Medulla oblongata (tissue), 1 donor: ENCODE results near the gene MEN1.
A peak's percentile ranks its signal among the peaks of the same experiment; 100 is the strongest.

ENCODE experiments used
- DNase-seq: peaks from one replicate; pipeline ENCODE4 v3.0.0-alpha.2; 2015; ENCODE audit errors: extremely low spot score

Gene MEN1

GRCh38 chr11:64762674-64763525, 47.5 kb downstream of the MEN1 start:
- peak; percentile 75 for DNase-seq

GRCh38 chr11:64762277-64762673, 48.1 kb downstream of the MEN1 start:
- peak; percentile 59 for DNase-seq

DNA sequence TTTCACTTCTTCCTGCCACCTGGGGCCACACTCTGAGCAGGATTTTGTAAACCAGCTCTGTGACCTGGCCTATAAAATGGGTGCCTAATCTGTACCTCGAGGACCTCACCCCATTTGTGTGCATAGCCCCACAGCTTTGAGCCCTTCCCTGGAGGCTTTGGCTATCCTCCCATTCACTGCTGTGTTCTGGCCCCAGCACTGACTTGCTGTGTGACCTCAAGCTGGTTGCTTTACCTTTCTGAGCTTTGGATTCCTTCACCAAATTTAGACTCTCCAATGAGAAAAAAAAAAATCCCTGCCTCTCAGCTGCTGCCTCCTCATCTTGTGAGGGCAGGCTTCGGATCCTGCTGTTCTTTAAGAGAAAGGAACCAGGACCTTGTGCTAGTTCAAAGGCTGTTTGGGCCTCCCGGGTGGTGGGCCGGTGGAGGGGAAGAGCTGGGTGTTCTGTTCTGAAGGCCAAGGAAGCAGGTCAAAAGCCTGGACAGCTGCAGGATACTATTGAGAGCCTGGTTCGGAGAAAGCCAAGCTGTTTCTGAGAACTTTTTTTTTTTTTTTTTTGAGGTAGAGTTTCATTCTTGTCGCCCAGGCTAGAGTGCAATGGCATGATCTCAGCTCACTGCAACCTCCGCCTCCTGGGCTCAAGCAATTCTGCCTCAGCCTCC, 49.5 kb downstream of the MEN1 start:
- DNase-seq: no peak

DNA sequence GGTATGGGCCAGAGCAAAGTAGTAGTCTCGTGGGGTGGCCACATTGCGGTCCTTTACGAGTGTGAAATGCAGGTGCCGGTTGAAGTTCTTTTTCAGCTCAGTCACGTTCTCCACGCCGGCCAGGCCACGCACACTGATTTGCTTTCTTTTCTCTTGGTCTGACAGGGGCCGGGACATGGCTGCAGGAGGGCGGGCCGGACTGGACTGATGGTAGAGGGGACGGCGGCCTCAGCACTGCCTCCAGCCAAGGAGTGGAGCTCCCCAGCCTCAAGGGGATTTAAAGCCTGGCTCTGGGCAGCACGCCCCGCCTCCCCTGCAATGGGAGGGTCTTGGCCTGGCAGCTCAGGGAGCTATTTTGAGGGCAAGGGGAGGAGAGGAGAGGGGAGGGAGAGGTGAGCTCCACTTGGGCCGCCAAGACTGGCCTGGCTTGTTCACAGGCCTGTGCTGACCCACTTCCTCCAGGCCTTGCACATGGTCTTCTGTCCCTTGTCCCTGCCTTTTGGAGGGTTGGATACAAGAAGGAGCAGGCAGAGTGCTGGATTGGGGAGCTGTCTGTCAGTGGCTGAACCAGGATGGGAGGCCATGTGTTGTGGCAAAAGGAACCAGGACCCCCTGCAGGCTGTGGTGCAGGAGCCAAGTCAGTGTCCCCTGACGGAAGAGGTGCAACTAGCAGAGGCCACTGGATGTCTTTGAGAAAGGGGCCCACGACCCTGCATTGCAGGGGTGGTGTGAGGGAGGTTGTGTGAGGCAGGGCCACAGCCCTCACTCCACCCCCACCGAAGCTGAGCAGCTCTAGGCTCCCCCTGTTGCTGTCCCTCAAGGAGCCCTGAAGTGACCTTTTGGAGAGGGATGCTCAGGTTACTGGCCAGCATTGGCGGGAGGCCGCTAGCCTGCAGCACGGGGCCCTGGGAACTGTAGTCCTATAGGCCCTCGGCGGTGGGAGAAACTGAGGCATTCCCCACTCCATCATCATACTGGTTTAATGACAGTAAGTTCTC, 50.3 kb downstream of the MEN1 start, which contains the start of gene PYGM:
TSS of gene PYGM (minus strand) at position 253 of the 998 bp plus-strand sequence. CDS start at position 177, 76 bp downstream.
- peak; percentile 80 for DNase-seq

DNA sequence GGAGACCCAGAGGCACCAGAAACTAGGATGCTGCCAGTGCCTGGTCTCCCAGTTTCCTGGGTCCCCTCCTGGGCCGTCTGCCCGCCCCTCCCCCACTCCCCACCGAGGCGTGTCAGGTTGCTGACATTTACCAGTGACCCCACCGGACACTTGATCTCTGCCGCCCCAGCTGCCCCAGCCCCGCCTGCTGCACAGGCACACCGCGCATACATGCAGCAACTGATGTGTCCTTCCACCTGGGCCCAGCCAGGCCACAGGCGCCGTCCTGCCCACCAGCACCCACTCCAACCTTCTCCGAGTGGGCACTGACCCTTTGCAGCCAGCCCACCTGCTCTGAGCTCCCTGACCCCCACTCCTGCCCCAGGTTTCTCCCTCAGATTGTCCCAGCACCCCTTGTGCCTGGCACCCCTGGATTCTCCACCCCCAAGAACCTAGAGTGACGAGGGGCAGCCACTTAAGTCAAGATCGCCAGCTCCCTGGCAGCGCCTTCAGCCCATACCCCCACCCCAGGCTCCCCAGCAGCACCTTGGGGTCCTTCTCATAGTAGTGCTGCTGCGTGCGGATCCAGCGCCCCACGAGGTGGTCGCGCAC, 51.1 kb downstream of the MEN1 start:
- no peak for DNase-seq

DNA sequence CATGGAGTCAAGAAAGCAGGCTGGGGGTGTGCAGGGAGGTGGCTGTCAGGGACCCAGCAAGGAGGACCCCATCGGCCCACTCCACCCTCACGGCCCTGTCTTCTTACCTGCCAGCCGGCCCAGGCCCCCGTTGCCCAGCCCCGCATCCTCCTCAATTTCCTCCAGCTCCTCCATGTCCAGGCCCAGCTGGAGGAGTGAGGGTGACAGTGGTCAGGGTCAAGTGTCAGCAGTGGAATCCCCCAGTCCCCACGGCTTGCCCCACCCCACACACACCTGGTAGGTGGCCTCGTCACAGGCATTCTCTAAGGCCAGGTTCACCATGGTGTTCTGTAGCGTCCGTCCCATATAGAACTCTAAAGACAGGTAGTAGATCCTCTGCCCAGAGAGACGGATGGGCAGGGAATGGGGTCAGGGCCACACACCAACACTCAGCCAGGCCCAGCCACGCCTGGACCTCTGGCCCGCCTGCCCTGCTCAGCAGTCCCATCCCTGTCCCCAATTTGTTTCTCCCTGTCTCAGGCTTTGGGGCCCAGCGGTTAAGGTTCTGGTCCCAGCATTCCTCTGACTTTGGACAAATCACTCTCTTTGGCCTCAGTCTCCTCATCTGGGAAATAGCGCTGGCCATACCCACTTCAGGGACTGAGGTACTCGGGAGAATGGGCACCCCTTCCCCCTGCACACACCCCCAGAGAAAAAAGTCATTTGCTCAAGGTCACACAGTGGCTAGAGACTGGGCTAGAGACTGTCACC, 51.8 kb downstream of the MEN1 start:
- DNase-seq: no peak

- DNase-seq: no peak
These were observed 52.6 kb downstream of the MEN1 start for GRCh38 chr11:64757549-64758329.

DNA sequence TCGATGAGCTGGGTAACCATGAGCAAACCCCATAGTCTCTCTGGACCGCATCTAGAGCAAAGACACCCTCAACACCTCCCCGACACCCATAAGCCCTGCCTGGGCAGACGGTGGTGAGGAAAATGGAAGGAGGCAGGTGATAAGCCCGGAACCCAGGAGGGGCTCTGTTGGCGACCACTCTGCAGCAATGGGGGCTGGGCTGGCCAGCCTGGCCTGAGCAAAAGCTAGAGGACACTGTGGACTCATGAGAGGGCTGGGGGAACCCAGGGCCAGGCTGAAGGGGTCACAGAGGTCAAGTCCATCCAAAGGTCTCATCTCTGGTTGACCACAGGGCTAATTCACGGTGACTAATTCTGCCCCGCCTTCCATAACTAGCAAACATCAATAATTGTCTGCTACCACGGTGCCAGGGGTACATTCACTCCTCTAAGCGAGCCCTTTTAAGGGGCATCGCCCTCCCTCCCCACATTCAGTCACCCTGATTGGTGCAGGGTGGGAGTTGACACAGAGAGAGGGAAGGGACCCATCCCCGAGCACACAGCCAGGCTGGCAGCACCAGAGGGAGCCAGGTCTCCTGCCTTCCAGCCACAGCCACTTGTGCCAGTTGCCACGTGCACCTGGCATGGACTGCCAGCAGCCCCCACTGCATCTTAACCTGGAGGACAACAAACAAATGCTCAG, 54.5 kb downstream of the MEN1 start:
- DNase-seq: no peak

DNA sequence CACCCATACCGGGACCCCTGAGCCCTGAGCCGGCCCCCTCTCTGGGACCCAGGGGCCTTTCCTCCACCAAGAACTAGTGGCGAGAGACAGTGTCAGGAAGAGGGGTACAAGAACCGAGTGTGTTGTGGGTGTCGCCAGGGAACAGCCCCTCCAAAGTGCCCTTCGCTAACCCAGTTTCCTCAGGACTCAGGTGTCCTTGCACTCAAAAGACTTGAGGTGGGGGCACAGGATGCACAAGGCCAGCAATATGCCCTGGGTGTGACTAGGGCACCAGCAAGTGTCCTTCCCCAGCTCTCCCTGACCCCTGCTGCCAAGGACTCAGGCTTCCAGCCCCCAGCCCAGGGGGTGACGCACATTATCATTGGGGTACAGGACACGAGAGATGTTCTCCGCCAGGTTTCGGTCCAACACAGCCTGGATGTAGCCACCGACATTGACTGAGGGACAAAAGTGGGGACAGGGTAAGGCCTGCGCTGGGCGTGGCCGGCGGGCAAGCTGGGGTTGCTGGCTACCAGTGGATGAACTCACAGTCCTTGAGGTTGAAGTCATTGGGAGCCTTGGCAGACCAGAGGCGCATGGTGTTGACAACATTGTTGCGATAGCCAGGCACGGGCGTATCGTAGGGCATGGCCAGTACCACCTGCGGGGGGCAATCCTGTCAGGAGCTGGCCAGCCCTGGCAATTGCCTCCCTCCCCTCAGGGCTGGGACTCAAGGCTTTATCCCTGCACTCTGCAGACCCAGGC, 55.3 kb downstream of the MEN1 start:
- no peak for DNase-seq

GRCh38 chr11:64754124-64754918, 56.0 kb downstream of the MEN1 start:
- DNase-seq: no peak
